Measurements from ENCODE around the gene SP140L.

SP140L gene

DNA sequence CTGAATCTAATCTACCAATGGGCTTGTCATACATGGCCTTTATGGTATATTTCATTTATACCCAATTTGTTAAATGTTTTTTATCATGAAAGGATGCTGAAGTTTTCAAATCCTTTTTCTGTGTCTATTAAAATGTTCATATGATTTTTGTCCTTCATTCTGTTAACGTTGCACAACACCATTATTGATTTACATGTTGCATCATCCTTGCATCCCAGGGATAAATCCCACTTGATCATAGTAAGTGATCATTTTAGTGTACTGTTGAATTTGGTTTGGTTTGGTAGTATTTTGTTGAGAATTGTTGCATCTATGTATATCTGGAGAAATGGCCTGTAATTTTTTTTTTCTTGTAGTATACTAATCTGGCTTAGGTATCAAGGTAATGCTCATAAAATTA, 98.4 kb downstream of the SP140L start:
- no peak overlapping the region for H3K4me2 ChIP-seq (ENCODE audit: low read length)
- no peak for TF ChIP-seq EZH2phosphoT487 (IDR thresholded peaks at IDR 0.05; ENCODE audit: borderline replicate concordance, low read length)
- TF ChIP-seq CTCF (IDR thresholded peaks at IDR 0.05; ENCODE audit: low read depth, low read length, poor library complexity, severe bottlenecking): no peak
- no peaks in the 10 kb centered on the region for H3K27me3 ChIP-seq (ENCODE audit: control insufficient read depth, low read length)
- no peaks in the 10 kb centered on the region for H3K9me2 ChIP-seq (replicated peaks; ENCODE audit: control insufficient read depth, low read length)
- H3K79me2 ChIP-seq (ENCODE audit: control insufficient read depth, low read length): peaks cover 65% of the 10 kb centered on the region
- H3K27ac ChIP-seq (ENCODE audit: low read depth, low read length): no peak overlapping the region
- H4K20me1 ChIP-seq (ENCODE audit: control insufficient read depth, insufficient read depth, low read depth, low read length): no peaks in the 10 kb centered on the region
- H3K9me3 ChIP-seq (ENCODE audit: control insufficient read depth, insufficient read depth, low read length): peaks cover 3% of the 10 kb centered on the region; the same call in 1 of the 2 replicates
- peaks cover 24% of the 10 kb centered on the region for H3K36me3 ChIP-seq (ENCODE audit: control insufficient read depth, low read length)
- H3K4me1 ChIP-seq (ENCODE audit: control insufficient read depth, low read length): no peaks in the 10 kb centered on the region
- H3K4me3 ChIP-seq (ENCODE audit: low read length): no peak overlapping the region
- H3F3A ChIP-seq (ENCODE audit: control insufficient read depth, insufficient read depth): no peaks in the 10 kb centered on the region

DNA sequence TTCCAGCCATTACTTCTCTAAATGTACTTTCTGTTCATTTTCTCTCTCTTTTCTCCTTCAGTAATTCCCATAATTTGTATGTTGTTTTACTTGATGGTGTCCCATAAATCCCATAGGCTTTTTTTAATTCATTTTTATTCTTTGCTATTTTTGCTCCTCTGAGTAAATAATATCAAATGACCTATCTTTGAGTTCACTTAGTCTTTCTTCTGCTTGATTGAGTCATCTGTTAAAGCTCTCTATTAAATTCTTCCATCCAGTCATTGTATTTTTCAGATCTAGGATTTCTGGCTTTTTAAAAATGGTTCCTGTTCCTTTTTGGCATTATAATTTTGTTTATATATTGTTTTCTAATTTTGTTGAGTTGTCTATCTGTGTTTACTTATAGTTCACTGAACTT, 102.5 kb downstream of the SP140L start:
- no peak overlapping the region for H3K4me2 ChIP-seq (ENCODE audit: low read length)
- no peaks in the 10 kb centered on the region for H3F3A ChIP-seq (ENCODE audit: control insufficient read depth, insufficient read depth)
- H3K4me3 ChIP-seq (ENCODE audit: low read length): no peak overlapping the region
- H3K27ac ChIP-seq (ENCODE audit: low read depth, low read length): no peak overlapping the region
- H3K9me3 ChIP-seq (ENCODE audit: control insufficient read depth, insufficient read depth, low read length): peaks cover 6% of the 10 kb centered on the region; the same call in 1 of the 2 replicates
- TF ChIP-seq CTCF (IDR thresholded peaks at IDR 0.05; ENCODE audit: low read depth, low read length, poor library complexity, severe bottlenecking): no peak
- no peak for TF ChIP-seq EZH2phosphoT487 (IDR thresholded peaks at IDR 0.05; ENCODE audit: borderline replicate concordance, low read length)
- peaks cover 8% of the 10 kb centered on the region; the same call in 1 of the 2 replicates for H3K4me1 ChIP-seq (ENCODE audit: control insufficient read depth, low read length)
- H3K79me2 ChIP-seq (ENCODE audit: control insufficient read depth, low read length): peaks cover 65% of the 10 kb centered on the region
- no peaks in the 10 kb centered on the region for H3K27me3 ChIP-seq (ENCODE audit: control insufficient read depth, low read length)
- peaks cover 23% of the 10 kb centered on the region for H3K36me3 ChIP-seq (ENCODE audit: control insufficient read depth, low read length)
- no peaks in the 10 kb centered on the region for H4K20me1 ChIP-seq (ENCODE audit: control insufficient read depth, insufficient read depth, low read depth, low read length)
- H3K9me2 ChIP-seq (replicated peaks; ENCODE audit: control insufficient read depth, low read length): no peaks in the 10 kb centered on the region

- H3K27me3 ChIP-seq (ENCODE audit: control insufficient read depth, low read length): no peaks in the 10 kb centered on the region
- no peak for TF ChIP-seq CTCF (IDR thresholded peaks at IDR 0.05; ENCODE audit: low read depth, low read length, poor library complexity, severe bottlenecking)
- TF ChIP-seq EZH2phosphoT487 (IDR thresholded peaks at IDR 0.05; ENCODE audit: borderline replicate concordance, low read length): no peak
- no peaks in the 10 kb centered on the region for H3K9me2 ChIP-seq (replicated peaks; ENCODE audit: control insufficient read depth, low read length)
- no peak overlapping the region for H3K4me3 ChIP-seq (ENCODE audit: low read length)
- H3K4me1 ChIP-seq (ENCODE audit: control insufficient read depth, low read length): peaks cover 8% of the 10 kb centered on the region; the same call in 1 of the 2 replicates
- H4K20me1 ChIP-seq (ENCODE audit: control insufficient read depth, insufficient read depth, low read depth, low read length): no peaks in the 10 kb centered on the region
- peaks cover 27% of the 10 kb centered on the region for H3K36me3 ChIP-seq (ENCODE audit: control insufficient read depth, low read length)
- no peaks in the 10 kb centered on the region for H3F3A ChIP-seq (ENCODE audit: control insufficient read depth, insufficient read depth)
- H3K4me2 ChIP-seq (ENCODE audit: low read length): no peak overlapping the region
- H3K27ac ChIP-seq (ENCODE audit: low read depth, low read length): no peak overlapping the region
- H3K79me2 ChIP-seq (ENCODE audit: control insufficient read depth, low read length): peaks cover 55% of the 10 kb centered on the region
- H3K9me3 ChIP-seq (ENCODE audit: control insufficient read depth, insufficient read depth, low read length): peaks cover 10% of the 10 kb centered on the region; the same call in 1 of the 2 replicates
Measured at GRCh38 chr2:230430957-230431910, 104.2 kb downstream of the SP140L start.
